NCI-H2081 (cell line): Measurements from ENCODE around the gene UGT1A7.
"Not testable (repeated sequence)": the region's sequence is repeated elsewhere in the genome, so short reads cannot be mapped to it uniquely, and the experiment has no call there.

Experiments used
- DNase-seq, 2 experiments: peaks; one replicate each; lab custom pipeline; 2025; lab: John Stamatoyannopoulos, UW

Gene UGT1A7

GRCh38 chr2:233680361-233681045, 1.2 kb upstream of the UGT1A7 start:
- DNase-seq: no peak

- no peak for DNase-seq
Measured at GRCh38 chr2:233684640-233685039, 2.9 kb downstream of the UGT1A7 start.

- DNase-seq: no peak
Measured at GRCh38 chr2:233686928-233687327, 5.2 kb downstream of the UGT1A7 start.

- DNase-seq: no peak
Measured at GRCh38 chr2:233688341-233688740, 6.6 kb downstream of the UGT1A7 start.

GRCh38 chr2:233689031-233689430, 7.3 kb downstream of the UGT1A7 start:
- DNase-seq: no peak

- DNase-seq: no peak
Measured at GRCh38 chr2:233689501-233689900, 7.8 kb downstream of the UGT1A7 start.

- DNase-seq: no peak
Measured at GRCh38 chr2:233690444-233690843, 8.7 kb downstream of the UGT1A7 start.

- DNase-seq: no peak
Measured at GRCh38 chr2:233691443-233692433, 10.0 kb downstream of the UGT1A7 start.

GRCh38 chr2:233692648-233693047, 10.9 kb downstream of the UGT1A7 start, which contains the start of gene UGT1A6:
UGT1A6 (plus strand) TSS chr2:233692890; CDS start chr2:233693005, 115 bp downstream.
- no peak for DNase-seq

- no peak for DNase-seq
Measured at GRCh38 chr2:233693963-233694362, 12.3 kb downstream of the UGT1A7 start.

GRCh38 chr2:233698740-233699139, 17.0 kb downstream of the UGT1A7 start:
- DNase-seq: no peak

GRCh38 chr2:233699424-233700027, 17.8 kb downstream of the UGT1A7 start:
- DNase-seq: no peak

GRCh38 chr2:233700028-233700635, 18.4 kb downstream of the UGT1A7 start:
- DNase-seq: peak in 1 of 2 experiments; percentile 52

GRCh38 chr2:233700842-233701241, 19.1 kb downstream of the UGT1A7 start:
- not testable (repeated sequence) for DNase-seq

GRCh38 chr2:233702238-233702637, 20.5 kb downstream of the UGT1A7 start:
- DNase-seq: no peak

GRCh38 chr2:233705911-233706506, 24.3 kb downstream of the UGT1A7 start:
- DNase-seq: no peak

GRCh38 chr2:233706720-233707119, 25.0 kb downstream of the UGT1A7 start:
- no peak for DNase-seq

GRCh38 chr2:233707940-233708644, 26.4 kb downstream of the UGT1A7 start:
- no peak for DNase-seq

GRCh38 chr2:233708942-233709341, 27.2 kb downstream of the UGT1A7 start:
- no peak for DNase-seq

- DNase-seq: peak; percentile 79 to 80
Measured at GRCh38 chr2:233711312-233712008, 29.8 kb downstream of the UGT1A7 start.
